NT2/D1 (cell line): ENCODE results near the gene EFNA2.
"Not testable (repeated sequence)": the region's sequence is repeated elsewhere in the genome, so short reads cannot be mapped to it uniquely, and the experiment has no call there.

ENCODE experiments used
- DNase-seq: peaks from one replicate; pipeline ENCODE4 v3.0.0-alpha.2; 2011; ENCODE audit warnings: low read depth, low spot score
- H3K27me3 ChIP-seq: 2 replicates; pipeline ENCODE4 v1.6.0; 2011; ENCODE audit warnings: mild to moderate bottlenecking; ENCODE audit not compliant: insufficient read length, insufficient read depth
- H3K36me3 ChIP-seq: 2 replicates; pipeline ENCODE4 v1.6.1; 2011; ENCODE audit warnings: mild to moderate bottlenecking, low read length, mixed read lengths; ENCODE audit not compliant: insufficient read depth, insufficient read length
- H3K4me1 ChIP-seq: 2 replicates; pipeline ENCODE4 v1.5.1; 2011; ENCODE audit not compliant: insufficient read depth, insufficient read length
- H3K4me3 ChIP-seq: 2 replicates; pipeline ENCODE4 v1.5.1; 2011; ENCODE audit warnings: low read depth; ENCODE audit not compliant: insufficient read length
- H3K9ac ChIP-seq: 2 replicates; pipeline ENCODE4 v1.6.0; 2011; ENCODE audit warnings: low read depth; ENCODE audit not compliant: insufficient read length
- H3K9me3 ChIP-seq: 2 replicates; pipeline ENCODE4 v1.5.1; 2011; ENCODE audit warnings: mild to moderate bottlenecking, low read length; ENCODE audit not compliant: insufficient read depth
- SUZ12 ChIP-seq: IDR thresholded peaks from 2 replicates; pipeline ENCODE4 v1.6.1; 2011; ENCODE audit not compliant: insufficient read length, insufficient read depth; ENCODE audit errors: extremely low read depth
- YY1 ChIP-seq: IDR thresholded peaks from 2 replicates; pipeline ENCODE4 v1.6.1; 2011; ENCODE audit not compliant: insufficient read length, insufficient read depth
- ZNF274 ChIP-seq: IDR thresholded peaks from 2 replicates; pipeline ENCODE4 v1.6.1; 2011; ENCODE audit warnings: mild to moderate bottlenecking, low read depth, low read length

EFNA2 gene

GRCh38 chr19:1321539-1321938 lies 35.9 kb downstream of the EFNA2 start:
- H3K27me3 ChIP-seq, result peaks cover 11% of the 10 kb centered on the region
- TF ChIP-seq SUZ12 (no peak), YY1 (no peak), ZNF274 (no peak)
- no peaks in the 10 kb centered on the region for H3K36me3 ChIP-seq
- H3K4me3 ChIP-seq, result no peak overlapping the region
- no peak for DNase-seq
- H3K9ac ChIP-seq, result no peak overlapping the region
- H3K9me3 ChIP-seq, result no peaks in the 10 kb centered on the region
- peaks cover 12% of the 10 kb centered on the region for H3K4me1 ChIP-seq

- Histone ChIP-seq H3K36me3 (no peaks in the 10 kb centered on the region), H3K27me3 (peaks cover 3% of the 10 kb centered on the region), H3K4me1 (peaks cover 16% of the 10 kb centered on the region), H3K4me3 (no peak overlapping the region), H3K9me3 (no peaks in the 10 kb centered on the region), H3K9ac (no peak overlapping the region)
- no peak for TF ChIP-seq SUZ12
- no peak for TF ChIP-seq YY1
- TF ChIP-seq ZNF274, result no peak
- DNase-seq, result no peak
Measured at GRCh38 chr19:1322198-1322981, 36.7 kb downstream of the EFNA2 start.

DNA sequence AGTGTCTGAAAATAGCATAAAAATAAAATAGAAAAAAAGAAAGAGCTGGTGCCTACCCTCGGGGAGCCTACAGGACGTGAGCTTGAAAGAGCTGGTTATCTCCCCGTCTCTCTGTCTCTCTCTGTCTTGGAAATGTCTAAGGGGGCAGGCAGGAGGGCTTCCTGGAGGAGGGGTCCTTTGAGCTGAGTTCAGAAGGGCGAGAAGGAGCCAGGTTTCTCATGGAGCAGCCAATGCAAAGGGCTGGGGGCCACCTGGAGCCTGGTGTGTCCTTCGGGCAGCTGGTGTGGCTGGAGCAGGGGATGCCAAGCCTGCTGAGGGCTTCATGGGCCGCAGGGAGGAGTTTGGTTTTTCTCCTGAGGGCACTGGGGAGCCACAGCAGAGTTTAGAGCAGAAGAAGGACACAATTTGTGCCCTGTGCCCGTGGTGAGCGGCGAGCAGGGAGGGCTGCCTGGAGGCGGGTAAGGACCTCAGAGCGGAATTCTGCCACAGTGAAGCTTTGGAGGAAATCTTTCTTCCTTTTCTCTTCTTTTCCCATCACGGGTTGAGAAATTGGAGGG lies 38.7 kb downstream of the EFNA2 start:
- DNase-seq, result no peak
- no peak overlapping the region for H3K4me3 ChIP-seq
- H3K27me3 ChIP-seq, result no peaks in the 10 kb centered on the region
- H3K36me3 ChIP-seq, result no peaks in the 10 kb centered on the region
- no peaks in the 10 kb centered on the region for H3K9me3 ChIP-seq
- TF ChIP-seq YY1 (no peak), ZNF274 (no peak), SUZ12 (no peak)
- peaks cover 17% of the 10 kb centered on the region for H3K4me1 ChIP-seq
- H3K9ac ChIP-seq, result peak overlapping the region; percentile 77

DNA sequence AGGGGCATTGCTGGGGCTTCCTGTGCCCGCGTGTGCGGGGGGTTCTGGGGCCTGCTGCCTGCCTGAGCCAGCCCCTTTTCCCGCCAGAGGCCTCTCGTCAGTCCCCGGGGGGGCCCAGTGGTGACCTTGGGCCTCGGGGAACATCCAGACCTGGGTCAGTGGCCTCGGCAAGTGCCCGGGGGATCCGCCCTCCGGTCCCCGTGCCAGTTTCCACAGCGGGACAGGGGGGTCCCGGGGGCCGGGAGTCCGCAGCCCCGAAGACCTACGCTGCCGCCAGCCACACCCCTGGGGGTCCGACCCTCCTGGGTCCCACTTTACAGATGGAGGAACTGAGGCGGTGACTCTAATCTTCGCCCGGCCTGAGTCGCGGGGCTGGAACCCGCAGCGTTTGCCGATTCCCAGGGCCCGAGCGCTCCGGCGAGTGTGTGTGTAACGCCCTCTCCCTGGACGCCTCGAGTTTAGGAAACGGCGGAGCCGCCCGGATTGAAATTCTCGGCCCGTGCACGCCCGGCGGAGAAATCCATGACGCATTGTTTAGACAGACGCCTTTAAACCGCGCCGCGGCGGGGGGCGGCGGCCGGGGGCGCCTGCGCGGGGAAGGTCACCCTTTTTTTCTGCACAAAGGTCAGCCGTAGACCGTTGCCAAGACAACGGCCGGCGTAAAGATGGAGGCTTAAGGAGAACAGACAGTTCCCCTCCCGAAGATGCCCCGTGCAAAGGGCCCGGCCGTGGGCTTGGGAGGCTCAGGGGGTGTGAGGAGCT lies 39.3 kb downstream of the EFNA2 start:
- Histone ChIP-seq H3K9ac (peak overlapping the region; percentile 77), H3K4me1 (peaks cover 17% of the 10 kb centered on the region), H3K36me3 (no peaks in the 10 kb centered on the region), H3K27me3 (no peaks in the 10 kb centered on the region), H3K4me3 (peak overlapping the region; percentile 43), H3K9me3 (no peaks in the 10 kb centered on the region)
- DNase-seq, result peak; percentile 86
- no peak for TF ChIP-seq SUZ12

- Histone ChIP-seq H3K4me3 (peak overlapping the region; percentile 43), H3K36me3 (no peaks in the 10 kb centered on the region), H3K9me3 (no peaks in the 10 kb centered on the region), H3K4me1 (peaks cover 20% of the 10 kb centered on the region), H3K27me3 (no peaks in the 10 kb centered on the region), H3K9ac (peak overlapping the region; percentile 56)
- TF ChIP-seq ZNF274 (no peak), YY1 (no peak), SUZ12 (no peak)
- no peak for DNase-seq
Measured at GRCh38 chr19:1325568-1326294, 40.1 kb downstream of the EFNA2 start.

GRCh38 chr19:1327125-1327524 lies 41.5 kb downstream of the EFNA2 start:
- no peak overlapping the region for H3K4me3 ChIP-seq

DNA sequence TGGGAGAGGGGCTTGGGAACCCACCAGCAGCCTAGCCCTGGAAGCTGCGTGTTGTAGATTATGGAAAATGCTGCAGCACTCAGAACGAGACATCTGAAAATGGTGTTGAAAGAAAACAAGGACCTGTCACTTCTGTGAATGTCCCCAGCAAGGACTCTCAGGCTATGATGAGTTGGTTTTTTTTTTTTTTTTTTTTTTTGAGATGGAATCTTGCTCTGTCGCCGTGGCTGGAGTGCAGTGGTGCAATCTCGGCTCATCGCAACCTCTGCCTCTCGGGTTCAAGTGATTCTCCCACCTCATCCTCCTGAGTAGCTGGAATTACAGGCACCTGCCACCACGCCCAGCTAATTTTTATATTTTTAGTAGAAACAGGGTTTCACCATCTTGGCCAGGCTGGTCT lies 46.5 kb downstream of the EFNA2 start:
- not testable (repeated sequence) for H3K4me3 ChIP-seq, DNase-seq, H3K36me3 ChIP-seq, H3K9ac ChIP-seq, H3K9me3 ChIP-seq, H3K27me3 ChIP-seq, H3K4me1 ChIP-seq

More at GRCh38 chr19:1327125-1327524, 41.5 kb downstream of the EFNA2 start:
- H3K27me3 ChIP-seq, result no peaks in the 10 kb centered on the region
- H3K36me3 ChIP-seq, result no peaks in the 10 kb centered on the region
- TF ChIP-seq ZNF274 (no peak), YY1 (no peak), SUZ12 (no peak)
- H3K9me3 ChIP-seq, result no peaks in the 10 kb centered on the region
- H3K9ac ChIP-seq, result peak overlapping the region; percentile 42
- peaks cover 22% of the 10 kb centered on the region for H3K4me1 ChIP-seq
- DNase-seq, result no peak
